Right atrium auricular region (tissue), 2 donors: ENCODE results near the gene NUP107. TPM values are rescaled to one million over a fixed set of nuclear protein-coding genes. Genes with fewer than 3 reads are reported as not detected.

Experiments
- DNase-seq: peaks from one replicate; pipeline ENCODE4 v3.0.0-alpha.2; 2019; ENCODE audit warnings: low spot score
- H3K27ac ChIP-seq, 2 donors: fragments of 200-600 bp; sonication (generic); 1 replicate in 1 of 2; 2 replicates in 1 of 2; pipeline ENCODE4 v1.5.1; 2016 to 2019
- H3K27me3 ChIP-seq, 2 donors: fragments of 200-600 bp; sonication (generic); one replicate each; pipeline versions ENCODE4 v1.5.1 to v1.6.0; 2017 to 2019
- H3K36me3 ChIP-seq: fragments of 200-600 bp; sonication (generic); one replicate; pipeline ENCODE4 v1.5.1; 2016
- H3K4me1 ChIP-seq, 2 donors: fragments of 200-600 bp; sonication (generic); one replicate each; pipeline versions ENCODE4 v1.5.1 to v1.6.0; 2017 to 2019
- H3K4me3 ChIP-seq, 2 donors: fragments of 200-600 bp; sonication (generic); 1 replicate in 1 of 2; 2 replicates in 1 of 2; pipeline ENCODE4 v1.5.1; 2017 to 2019; ENCODE audit warnings: mild to moderate bottlenecking in 1 of 2, moderate library complexity in 1 of 2
- H3K9me3 ChIP-seq, 2 donors: fragments of 200-600 bp; sonication (generic); one replicate each; pipeline ENCODE4 v1.5.1; 2019
- CTCF ChIP-seq, 2 donors: fragments of 200-600 bp; sonication (generic); IDR thresholded peaks; one replicate each; pipeline ENCODE4 v1.5.1; 2019; ENCODE audit warnings: antibody characterized with exemption in 2 of 2
- total RNA-seq, 2 donors: library from RNA; depleted of rRNA; stranded (reverse); fragments of >200 nt; gene quantifications; one replicate each; pipeline ENCODE4 v1.1.0, GENCODE V29; 2016

NUP107 gene
- total RNA-seq, 2 donors from 2014 or later: 12.6 to 14.9 TPM

- H3K36me3 ChIP-seq: no peaks in the 10 kb centered on the region
- no peak for DNase-seq
- no peak overlapping the region for H3K4me3 ChIP-seq
- H3K9me3 ChIP-seq: no peaks in the 10 kb centered on the region
- H3K27ac ChIP-seq: no peak overlapping the region
- no peaks in the 10 kb centered on the region for H3K4me1 ChIP-seq
- no peak for TF ChIP-seq CTCF (IDR thresholded peaks at IDR 0.05)
- no peaks in the 10 kb centered on the region for H3K27me3 ChIP-seq
Measured at GRCh38 chr12:68775121-68775630, 88.4 kb downstream of the NUP107 start.

GRCh38 chr12:68776976-68777610 lies 90.3 kb downstream of the NUP107 start:
- Histone ChIP-seq H3K4me3 (no peak overlapping the region), H3K9me3 (no peaks in the 10 kb centered on the region), H3K27me3 (no peaks in the 10 kb centered on the region), H3K36me3 (no peaks in the 10 kb centered on the region), H3K27ac (no peak overlapping the region), H3K4me1 (no peaks in the 10 kb centered on the region)
- TF ChIP-seq CTCF (IDR thresholded peaks at IDR 0.05): no peak
- DNase-seq: no peak

GRCh38 chr12:68779280-68779679 lies 92.5 kb downstream of the NUP107 start:
- no peak for TF ChIP-seq CTCF (IDR thresholded peaks at IDR 0.05)
- H3K4me3 ChIP-seq: no peak overlapping the region
- no peaks in the 10 kb centered on the region for H3K9me3 ChIP-seq
- no peak for DNase-seq
- H3K4me1 ChIP-seq: no peaks in the 10 kb centered on the region
- H3K27me3 ChIP-seq: no peaks in the 10 kb centered on the region
- H3K27ac ChIP-seq: no peak overlapping the region
- H3K36me3 ChIP-seq: no peaks in the 10 kb centered on the region

- H3K4me1 ChIP-seq: no peaks in the 10 kb centered on the region
- no peak for TF ChIP-seq CTCF (IDR thresholded peaks at IDR 0.05)
- DNase-seq: no peak
- no peaks in the 10 kb centered on the region for H3K36me3 ChIP-seq
- no peak overlapping the region for H3K27ac ChIP-seq
- H3K9me3 ChIP-seq: no peaks in the 10 kb centered on the region
- H3K4me3 ChIP-seq: no peak overlapping the region
- no peaks in the 10 kb centered on the region for H3K27me3 ChIP-seq
Measured at GRCh38 chr12:68780731-68781130, 94.0 kb downstream of the NUP107 start.

- no peaks in the 10 kb centered on the region for H3K9me3 ChIP-seq
- H3K4me1 ChIP-seq: no peaks in the 10 kb centered on the region
- H3K4me3 ChIP-seq: no peak overlapping the region
- no peak overlapping the region for H3K27ac ChIP-seq
- H3K36me3 ChIP-seq: no peaks in the 10 kb centered on the region
- TF ChIP-seq CTCF (IDR thresholded peaks at IDR 0.05): no peak
- H3K27me3 ChIP-seq: no peaks in the 10 kb centered on the region
- DNase-seq: no peak
Measured at GRCh38 chr12:68781728-68782127, 95.0 kb downstream of the NUP107 start.

GRCh38 chr12:68784015-68784414 lies 97.2 kb downstream of the NUP107 start:
- peaks cover 0 to 7% of the 10 kb centered on the region in 2 donors for H3K4me1 ChIP-seq
- no peak for TF ChIP-seq CTCF (IDR thresholded peaks at IDR 0.05)
- no peaks in the 10 kb centered on the region for H3K9me3 ChIP-seq
- no peak overlapping the region for H3K4me3 ChIP-seq
- no peak for DNase-seq
- no peaks in the 10 kb centered on the region for H3K27me3 ChIP-seq
- no peak overlapping the region for H3K27ac ChIP-seq
- H3K36me3 ChIP-seq: no peaks in the 10 kb centered on the region
